ENCODE measurements around the gene SLAMF1.
"Not testable (repeated sequence)": the region's sequence is repeated elsewhere in the genome, so short reads cannot be mapped to it uniquely, and the experiment has no call there.

SLAMF1 gene

DNA sequence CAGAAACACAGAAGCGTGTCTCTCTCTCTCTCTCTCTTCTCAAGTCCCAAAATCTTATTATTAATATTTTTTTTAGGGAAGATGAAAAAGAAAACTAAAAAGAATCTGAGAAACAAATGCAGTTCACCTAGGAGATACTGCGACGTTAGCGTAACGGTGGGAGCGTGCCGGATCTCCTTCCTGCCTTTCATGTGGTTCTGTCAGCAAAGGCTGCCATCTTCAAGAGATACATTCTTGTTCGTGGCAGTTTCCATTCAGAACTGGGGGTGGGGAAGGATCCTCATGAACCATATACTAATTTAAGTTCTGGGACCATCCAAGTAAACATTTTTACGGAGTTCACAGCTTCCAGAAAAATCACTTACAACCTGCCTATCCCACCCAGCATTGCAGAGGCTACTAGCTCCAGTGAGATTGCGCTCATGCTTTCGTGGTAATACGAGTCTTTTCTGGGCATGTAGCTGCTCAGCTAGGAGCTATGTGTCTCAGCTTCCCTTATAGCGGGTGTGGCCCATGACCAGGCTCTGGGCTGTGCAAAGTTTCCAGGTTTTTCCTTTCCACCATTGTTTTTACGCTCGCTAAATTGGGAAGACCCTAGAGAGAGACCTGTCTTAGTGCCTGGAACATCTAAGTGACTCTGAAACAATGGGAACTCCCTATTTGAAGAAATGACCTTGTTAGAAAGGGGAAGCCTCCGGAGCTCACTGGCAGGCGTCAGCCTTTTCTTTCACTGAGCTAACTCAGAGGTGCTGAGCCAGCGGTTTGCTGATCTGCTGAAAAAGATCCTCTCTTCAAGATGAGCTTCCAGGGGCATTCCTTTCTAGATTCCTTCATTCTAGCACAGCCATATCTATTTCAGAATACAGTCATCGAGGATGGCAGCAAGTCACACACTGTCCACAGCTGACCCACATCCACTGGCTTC, 17.3 kb downstream of the SLAMF1 start:
- TF ChIP-seq, protein P1, sequence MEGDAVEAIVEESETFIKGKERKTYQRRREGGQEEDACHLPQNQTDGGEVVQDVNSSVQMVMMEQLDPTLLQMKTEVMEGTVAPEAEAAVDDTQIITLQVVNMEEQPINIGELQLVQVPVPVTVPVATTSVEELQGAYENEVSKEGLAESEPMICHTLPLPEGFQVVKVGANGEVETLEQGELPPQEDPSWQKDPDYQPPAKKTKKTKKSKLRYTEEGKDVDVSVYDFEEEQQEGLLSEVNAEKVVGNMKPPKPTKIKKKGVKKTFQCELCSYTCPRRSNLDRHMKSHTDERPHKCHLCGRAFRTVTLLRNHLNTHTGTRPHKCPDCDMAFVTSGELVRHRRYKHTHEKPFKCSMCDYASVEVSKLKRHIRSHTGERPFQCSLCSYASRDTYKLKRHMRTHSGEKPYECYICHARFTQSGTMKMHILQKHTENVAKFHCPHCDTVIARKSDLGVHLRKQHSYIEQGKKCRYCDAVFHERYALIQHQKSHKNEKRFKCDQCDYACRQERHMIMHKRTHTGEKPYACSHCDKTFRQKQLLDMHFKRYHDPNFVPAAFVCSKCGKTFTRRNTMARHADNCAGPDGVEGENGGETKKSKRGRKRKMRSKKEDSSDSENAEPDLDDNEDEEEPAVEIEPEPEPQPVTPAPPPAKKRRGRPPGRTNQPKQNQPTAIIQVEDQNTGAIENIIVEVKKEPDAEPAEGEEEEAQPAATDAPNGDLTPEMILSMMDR (IDR thresholded peaks at IDR 0.05; ENCODE audit: low read length, missing control alignments): no peak
- no peak for DNase-seq (ENCODE audit: low read depth)
- H3K4me3 ChIP-seq (replicated peaks; ENCODE audit: low read depth, low read length): no peak overlapping the region

DNA sequence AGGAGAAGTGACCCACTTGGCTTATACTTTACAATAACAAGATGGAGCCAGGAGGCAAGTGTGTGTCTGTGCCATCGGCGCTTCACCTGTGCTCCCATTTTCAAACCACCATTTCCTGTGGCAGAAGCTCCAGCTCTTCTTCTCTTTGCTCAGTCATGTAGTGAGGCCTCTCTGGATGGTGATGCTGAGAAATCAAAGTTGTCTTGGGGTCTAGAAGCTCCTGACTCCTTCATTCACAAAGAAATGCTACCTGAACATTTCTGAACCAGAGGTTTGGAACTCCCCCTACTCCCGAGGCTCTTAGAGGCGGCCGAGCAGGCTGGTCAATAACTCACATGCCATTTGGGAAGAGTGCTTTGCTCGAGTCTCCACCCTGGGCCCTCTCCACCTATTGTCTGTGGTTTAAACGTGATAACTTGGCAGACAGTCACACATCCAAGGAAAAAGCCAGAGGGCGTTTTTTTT, 18.0 kb downstream of the SLAMF1 start:
- no peak for DNase-seq (ENCODE audit: low read depth)
- H3K4me3 ChIP-seq (replicated peaks; ENCODE audit: low read depth, low read length): no peak overlapping the region
- TF ChIP-seq, protein P1 (IDR thresholded peaks at IDR 0.05; ENCODE audit: low read length, missing control alignments): no peak

DNA sequence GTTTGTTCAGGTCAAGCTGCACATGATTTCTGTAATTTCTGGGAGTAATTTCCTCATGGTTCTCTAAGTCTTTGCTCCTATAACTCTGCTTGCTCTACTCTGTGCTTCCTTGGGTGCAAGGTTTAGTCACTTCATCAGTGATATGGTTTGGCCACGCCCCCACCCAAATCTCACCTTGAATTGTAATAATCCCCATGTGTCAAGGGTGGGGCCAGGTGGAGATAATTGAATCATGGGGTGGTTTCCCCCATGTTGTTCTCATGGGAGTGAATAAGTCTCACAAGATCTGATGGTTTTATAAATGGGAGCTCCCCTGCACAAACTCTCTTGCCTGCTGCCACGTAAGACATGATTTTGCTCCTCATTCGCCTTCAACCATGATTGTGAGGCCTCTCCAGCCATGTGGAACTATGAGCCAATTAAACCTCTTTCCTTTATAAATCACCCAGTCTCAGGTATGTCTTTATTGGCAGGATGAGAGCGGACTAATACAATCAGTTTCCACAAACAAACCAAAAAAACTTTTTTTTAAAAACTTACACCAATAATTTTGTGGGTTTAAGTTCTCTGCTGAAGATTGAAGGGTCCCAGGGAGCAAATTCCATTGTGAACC, 19.1 kb downstream of the SLAMF1 start:
- not testable (repeated sequence) for H3K4me3 ChIP-seq (replicated peaks; ENCODE audit: low read depth, low read length); DNase-seq (ENCODE audit: low read depth)

DNA sequence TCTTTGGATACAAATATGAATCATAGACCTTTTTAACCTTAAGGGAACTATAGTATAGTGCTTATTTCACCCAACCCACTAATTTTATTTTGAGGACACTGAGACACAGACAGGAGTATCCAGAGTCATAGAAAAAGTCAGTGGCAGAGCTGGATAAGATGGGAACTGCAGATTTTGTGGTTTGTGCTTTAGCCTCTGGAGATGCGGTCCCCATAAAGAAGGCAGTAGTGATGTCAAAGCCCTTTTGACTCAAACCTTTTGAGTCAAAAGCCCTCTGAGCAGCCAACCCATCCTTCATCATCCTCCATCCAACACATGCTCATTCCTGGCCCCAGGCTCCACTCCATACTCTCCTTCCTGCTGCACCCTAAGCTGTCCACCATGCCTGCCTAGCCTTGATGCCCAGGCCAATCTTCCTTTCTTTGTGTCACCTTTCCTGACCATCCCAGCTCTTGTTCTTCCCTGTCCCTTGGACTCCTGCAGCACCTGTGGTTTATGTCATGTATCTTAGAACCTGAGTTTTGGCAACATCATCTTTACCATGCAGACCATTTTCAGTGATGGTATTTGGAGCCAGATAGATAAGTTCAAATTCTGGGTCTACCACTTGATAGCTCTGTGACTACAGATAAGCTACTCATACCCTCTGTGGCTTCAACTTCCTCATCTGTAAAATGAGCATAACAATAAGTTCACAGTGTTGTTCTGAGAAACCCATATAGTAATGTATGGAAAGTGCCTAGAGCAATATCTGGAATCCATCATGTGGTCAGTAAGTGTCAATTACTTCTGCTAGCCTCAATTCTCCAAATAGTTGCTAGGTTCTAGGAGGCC, 20.1 kb downstream of the SLAMF1 start:
- no peak for DNase-seq (ENCODE audit: low read depth)
- TF ChIP-seq, protein P1 (IDR thresholded peaks at IDR 0.05; ENCODE audit: low read length, missing control alignments): no peak
- H3K4me3 ChIP-seq (replicated peaks; ENCODE audit: low read depth, low read length): no peak overlapping the region

DNA sequence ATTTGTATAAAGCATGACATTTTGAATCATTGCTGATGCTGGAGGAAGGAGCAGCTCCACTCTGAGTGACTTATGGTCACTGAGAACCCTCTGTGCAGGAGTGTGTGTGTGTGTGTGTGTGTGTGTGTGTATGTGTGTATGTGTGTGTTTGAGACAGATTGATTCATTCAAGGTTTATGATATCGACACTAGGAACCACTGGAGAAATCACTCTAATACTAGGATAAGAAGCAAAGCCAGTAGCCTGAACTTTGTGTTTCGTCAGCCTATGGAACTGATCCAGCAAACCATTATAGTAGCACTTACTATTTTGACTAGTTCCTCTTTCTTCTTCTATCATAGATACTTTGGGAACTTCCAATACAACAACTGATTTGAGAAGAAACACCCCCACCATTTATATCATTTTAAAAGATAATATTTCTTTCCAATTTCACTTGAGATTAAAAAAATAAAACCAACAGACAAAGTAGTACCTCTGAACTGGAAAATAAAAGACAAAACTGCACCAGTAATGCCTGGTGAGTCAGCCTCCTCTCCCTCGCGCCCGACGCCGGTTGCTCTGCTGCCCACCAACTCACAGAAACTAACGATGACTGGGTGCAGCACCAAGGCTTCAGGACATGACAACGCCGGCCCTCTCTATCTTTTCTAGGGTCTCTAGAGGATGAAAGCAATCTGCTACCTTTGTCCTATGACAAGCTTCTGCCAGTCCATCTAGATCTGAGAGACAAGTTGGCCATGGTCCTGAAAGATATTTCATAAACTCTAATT, 20.9 kb downstream of the SLAMF1 start:
- H3K4me3 ChIP-seq (replicated peaks; ENCODE audit: low read depth, low read length): no peak overlapping the region
- TF ChIP-seq, protein P1 (IDR thresholded peaks at IDR 0.05; ENCODE audit: low read length, missing control alignments): no peak
- DNase-seq (ENCODE audit: low read depth): peak; percentile 10

DNA sequence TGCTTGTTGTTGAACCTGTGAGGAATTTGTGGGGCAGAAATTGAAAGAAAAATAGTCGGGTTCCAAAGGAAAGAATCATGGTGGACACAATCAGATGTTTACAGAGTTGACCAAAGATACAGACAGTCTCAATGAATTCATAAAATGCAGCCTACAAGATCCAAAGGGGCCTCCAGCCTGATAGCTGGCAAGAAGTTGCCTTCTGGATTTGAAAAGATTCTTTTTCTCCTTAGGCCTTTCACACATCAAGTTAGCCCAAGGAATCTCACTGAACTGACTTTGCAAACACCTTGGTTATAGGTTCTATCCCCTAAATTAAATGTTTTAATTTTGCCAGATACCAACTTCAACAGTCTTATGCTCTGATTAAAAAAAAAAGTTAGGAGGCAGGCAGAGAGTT, 21.5 kb downstream of the SLAMF1 start:
- DNase-seq (ENCODE audit: low read depth): no peak
- H3K4me3 ChIP-seq (replicated peaks; ENCODE audit: low read depth, low read length): no peak overlapping the region
- TF ChIP-seq, protein P1 (IDR thresholded peaks at IDR 0.05; ENCODE audit: low read length, missing control alignments): no peak

Measured in fibroblast of pulmonary artery (primary cell).